Activated CD4-positive, alpha-beta T cell treated with anti-CD3 and anti-CD28 coated beads, Interleukin-2, amount 50 U/mL, for 4 hours (primary cell): ENCODE results near the gene SLC35B2.
A peak's percentile ranks its signal among the peaks of the same experiment; 100 is the strongest.

ENCODE experiments used
- DNase-seq, 2 experiments: peaks; one replicate each; pipeline ENCODE4 v3.0.0-alpha.2; 2020

The SLC35B2 gene

GRCh38 chr6:44285552-44286284 is 28.4 kb upstream of the SLC35B2 start:
- no peak for DNase-seq

GRCh38 chr6:44284867-44285266 is 27.5 kb upstream of the SLC35B2 start:
- DNase-seq, result no peak

GRCh38 chr6:44284121-44284520 is 26.8 kb upstream of the SLC35B2 start:
- no peak for DNase-seq

GRCh38 chr6:44278774-44279697 is 21.7 kb upstream of the SLC35B2 start:
- no peak for DNase-seq

DNA sequence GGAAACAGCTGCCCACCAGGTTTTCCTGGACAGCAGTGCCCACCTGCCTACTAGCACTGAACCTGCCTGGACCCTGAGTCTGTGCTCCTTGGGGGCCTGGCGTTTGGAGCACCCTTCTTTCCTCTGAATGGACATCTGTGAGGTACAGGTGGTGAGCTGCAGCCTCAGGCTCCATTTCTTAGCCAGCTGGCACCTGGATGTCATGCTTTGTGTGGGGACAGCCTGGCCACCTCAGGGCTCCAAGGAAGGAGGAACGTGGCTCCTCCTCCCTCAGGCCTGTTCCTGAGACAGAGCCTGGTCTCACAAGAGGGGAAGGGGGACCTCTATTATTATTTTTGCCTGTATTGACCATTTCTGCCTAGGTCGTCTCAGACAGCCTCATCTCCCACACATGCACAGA is 21.0 kb upstream of the SLC35B2 start:
- no peak for DNase-seq

GRCh38 chr6:44277763-44278162 is 20.4 kb upstream of the SLC35B2 start:
- DNase-seq, result no peak

DNA sequence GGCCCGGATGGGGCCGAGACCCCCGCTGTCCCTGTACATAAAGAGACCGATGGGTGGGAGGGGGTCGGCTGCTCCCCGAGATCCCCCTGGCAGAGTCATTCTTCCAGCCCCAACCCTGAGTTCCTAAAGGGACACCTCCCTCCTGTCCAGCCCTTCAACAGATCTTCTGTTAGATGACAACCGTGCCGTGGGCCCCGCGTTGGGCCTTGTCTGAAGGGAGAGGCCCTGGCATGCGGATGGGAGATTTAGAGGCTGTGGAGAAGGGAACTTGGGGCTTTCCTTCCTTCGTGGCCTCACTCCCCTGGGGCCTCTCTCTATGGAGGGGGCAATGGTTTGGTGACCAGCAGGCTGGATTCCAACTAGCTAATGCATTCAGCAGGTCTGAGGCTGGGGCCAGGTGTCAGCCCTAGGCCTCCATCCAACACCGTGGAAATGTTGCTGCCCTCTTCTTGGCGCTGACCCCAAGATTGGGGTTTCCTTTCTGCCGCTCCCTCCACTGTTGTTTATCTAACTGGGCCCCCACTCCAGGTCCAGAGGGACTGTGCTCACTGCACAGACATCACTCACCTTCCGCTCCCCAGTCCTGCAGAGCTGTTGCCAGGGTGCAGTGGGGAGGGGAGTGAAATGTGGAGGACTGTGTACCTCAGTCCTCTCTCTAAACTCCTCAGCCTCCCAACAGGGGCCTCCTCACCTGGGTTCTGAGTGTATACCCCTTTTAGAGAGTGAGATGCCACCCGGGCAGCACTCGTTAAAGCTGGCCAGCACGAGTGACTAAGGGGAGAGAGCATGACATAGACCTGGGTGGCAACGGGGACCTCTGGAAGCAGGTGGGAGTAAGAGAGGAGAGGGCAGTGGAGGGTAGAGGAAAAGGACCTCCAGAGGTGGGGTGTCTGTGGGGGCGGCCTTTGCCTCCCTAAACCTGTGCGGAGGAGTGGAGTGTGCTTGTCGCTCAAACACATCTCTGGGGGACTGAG is 19.6 kb upstream of the SLC35B2 start:
- no peak for DNase-seq

GRCh38 chr6:44275749-44276648 is 18.7 kb upstream of the SLC35B2 start:
- no peak for DNase-seq

DNA sequence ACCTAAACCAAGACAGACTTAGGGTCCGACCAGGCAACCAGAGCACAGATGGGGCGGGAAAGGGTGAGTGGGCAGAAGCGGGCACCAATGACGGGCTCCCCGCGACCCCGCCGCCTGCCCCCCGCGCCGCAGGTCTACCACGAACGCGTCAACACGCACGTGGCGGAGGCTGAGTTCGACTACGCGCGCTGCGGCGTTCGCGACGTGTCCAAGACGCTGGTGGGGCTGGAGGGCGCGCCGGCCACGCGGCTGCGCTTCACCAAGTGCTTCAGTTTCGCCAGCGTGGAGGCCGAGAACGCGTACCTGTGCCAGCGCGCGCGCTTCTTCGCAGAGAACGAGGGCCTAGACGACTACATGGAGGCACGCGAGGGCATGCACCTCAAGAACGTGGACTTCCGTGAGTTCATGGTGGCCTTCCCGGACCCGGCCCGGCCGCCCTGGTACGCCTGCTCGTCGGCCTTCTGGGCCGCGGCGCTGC is 18.0 kb upstream of the SLC35B2 start:
- DNase-seq, result no peak

GRCh38 chr6:44273617-44274016 is 16.3 kb upstream of the SLC35B2 start:
- DNase-seq, result no peak

DNA sequence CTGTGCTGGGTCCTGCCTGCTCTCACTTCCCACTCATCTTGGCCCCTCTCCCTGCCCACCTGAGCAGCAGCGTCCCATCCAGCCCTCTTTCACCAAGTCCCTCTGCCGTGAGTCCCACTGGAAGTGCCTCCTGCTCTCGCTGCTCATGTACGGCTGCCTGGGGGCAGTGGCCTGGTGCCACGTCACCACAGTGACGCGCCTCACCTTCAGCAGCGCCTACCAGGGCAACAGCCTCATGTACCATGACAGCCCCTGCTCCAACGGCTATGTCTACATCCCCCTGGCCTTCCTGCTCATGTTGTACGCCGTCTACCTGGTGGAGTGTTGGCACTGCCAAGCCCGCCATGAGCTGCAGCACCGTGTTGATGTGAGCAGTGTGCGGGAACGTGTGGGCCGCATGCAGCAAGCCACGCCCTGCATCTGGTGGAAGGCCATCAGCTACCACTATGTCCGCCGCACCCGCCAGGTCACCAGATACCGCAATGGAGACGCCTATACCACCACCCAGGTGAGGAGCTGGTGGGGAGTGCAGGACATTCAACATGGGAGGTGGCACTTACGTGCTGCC is 15.8 kb upstream of the SLC35B2 start:
- no peak for DNase-seq

DNA sequence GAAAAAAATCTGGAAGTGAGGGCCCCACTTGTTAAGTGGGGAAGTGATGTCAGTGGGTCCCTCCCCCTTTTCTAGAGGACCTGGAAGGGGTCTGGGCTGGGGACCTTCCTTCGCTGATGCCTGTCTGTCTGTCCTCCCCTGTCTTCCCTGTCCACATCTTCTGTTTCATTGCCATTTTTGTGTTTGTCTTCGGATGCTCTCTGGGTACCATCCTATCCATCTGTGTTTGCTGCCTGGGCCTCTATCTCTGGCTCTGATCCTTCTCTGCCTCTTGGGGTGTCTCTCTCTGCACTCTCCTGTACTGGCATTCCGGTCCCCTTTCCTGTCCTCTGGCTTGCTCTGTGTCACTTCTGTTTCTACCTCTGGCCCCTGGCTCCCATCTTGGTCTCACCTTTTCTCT is 15.2 kb upstream of the SLC35B2 start:
- DNase-seq, result no peak

GRCh38 chr6:44271914-44272313 is 14.6 kb upstream of the SLC35B2 start:
- DNase-seq, result no peak

- no peak for DNase-seq
These were observed 14.0 kb upstream of the SLC35B2 start for GRCh38 chr6:44271406-44271723.

DNA sequence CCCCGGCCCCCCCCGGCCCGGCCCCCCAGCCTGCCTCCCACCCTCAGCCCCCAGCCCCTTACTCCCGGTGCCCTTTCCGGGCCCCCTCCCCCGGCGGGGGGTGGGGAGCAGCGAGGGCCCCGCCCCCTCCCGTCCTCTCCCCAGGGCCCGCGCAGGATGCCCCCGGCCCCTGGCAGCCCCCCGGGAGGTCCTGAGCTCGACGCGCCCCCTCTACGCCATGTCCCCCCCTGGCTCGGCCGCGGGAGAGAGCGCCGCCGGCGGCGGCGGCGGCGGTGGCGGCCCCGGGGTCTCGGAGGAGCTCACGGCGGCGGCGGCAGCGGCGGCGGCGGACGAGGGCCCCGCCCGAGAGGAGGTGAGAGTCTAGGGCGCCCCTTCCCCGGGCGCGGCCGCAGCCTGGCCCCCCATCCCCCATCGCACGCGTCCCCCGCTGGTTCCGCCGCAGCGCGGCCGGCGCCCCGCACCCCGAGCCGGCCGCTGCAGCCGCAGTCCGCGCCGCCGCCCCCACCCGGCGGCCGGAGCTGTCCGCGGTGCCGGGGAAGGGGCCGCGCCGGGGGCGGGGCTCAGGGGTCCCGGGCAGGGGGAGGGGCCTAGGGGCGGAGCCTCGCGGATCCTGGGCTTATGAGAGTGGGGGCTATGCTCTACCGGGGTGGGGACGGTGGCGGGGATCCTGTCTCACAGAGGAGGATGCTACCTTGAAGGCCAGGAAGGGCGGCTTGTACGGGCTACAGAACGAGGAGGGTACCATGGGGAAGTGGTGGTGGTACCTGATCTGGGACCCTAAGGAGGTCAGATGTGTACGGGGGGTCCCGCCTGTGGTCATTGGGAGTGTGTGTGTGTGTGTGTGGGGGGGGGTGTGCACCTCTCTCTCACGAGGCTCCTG is 13.4 kb upstream of the SLC35B2 start:
- no peak for DNase-seq

- no peak for DNase-seq
These were observed 12.7 kb upstream of the SLC35B2 start, which contains the start of gene TMEM151B for GRCh38 chr6:44269921-44270525. TMEM151B (plus strand) TSS chr6:44270450; CDS start chr6:44270743, 293 bp downstream.

- DNase-seq, result no peak
These were observed 12.0 kb upstream of the SLC35B2 start for GRCh38 chr6:44269178-44269920.

GRCh38 chr6:44268095-44268628 is 10.8 kb upstream of the SLC35B2 start:
- DNase-seq, result peak; percentile 54 to 57

- DNase-seq, result no peak
These were observed 9.9 kb upstream of the SLC35B2 start for GRCh38 chr6:44267252-44267651.
